ENCODE results near the gene TM2D1.

TM2D1 gene

DNA sequence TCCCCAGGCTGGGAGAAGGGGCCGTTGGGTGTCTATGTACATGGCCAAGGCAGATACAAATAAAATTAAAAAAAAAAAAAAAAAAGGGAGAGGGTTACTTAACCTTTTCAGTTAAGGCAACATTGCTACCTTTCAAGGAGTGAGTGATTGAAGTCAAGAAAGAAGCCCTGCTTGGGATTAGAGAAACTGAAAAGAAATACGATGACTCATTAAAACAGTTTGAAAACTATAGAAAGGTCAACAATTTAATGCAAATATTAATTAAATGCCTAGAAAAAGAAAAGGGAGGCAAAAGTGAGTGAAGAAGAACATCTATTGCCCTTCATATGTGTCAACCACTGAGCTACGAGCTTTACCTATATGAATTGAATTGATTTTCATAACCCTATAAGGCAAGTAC lies 69.5 kb downstream of the TM2D1 start:
- TF ChIP-seq ARNTL (CRISPR knock-in tag; IDR thresholded peaks at IDR 0.05; ENCODE audit: borderline replicate concordance, low read depth), result no peak
- TF ChIP-seq ESRRG (CRISPR knock-in tag; IDR thresholded peaks at IDR 0.05), result no peak

DNA sequence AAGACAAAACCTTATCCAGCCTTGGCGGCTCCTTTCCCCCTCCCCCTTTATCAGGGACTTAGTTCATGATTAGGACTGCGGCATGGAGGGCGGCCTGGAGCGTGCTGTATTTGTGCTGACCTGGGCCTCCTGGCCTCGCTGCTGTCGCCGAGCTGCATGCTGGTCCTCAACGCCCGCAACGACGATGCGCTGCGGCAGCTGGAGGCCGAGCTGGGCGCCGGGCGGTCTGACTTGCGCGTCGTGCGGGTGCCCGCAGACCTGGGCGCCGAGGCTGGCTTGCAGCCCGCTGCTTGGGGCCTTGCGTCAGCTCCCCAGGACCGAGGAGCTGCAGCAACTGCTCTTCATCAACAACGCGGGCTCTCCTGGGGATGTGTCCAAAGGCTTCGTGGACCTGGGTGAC lies 70.9 kb downstream of the TM2D1 start:
- TF ChIP-seq ARNTL (CRISPR knock-in tag; IDR thresholded peaks at IDR 0.05; ENCODE audit: borderline replicate concordance, low read depth) (no peak), ZNF565 (CRISPR knock-in tag; conservative IDR thresholded peaks at IDR 0.05; ENCODE audit: low read depth) (no peak)
- ATAC-seq, result no peak

More for the DNA sequence above, 69.5 kb downstream of the TM2D1 start:
- ATAC-seq, result no peak

DNA sequence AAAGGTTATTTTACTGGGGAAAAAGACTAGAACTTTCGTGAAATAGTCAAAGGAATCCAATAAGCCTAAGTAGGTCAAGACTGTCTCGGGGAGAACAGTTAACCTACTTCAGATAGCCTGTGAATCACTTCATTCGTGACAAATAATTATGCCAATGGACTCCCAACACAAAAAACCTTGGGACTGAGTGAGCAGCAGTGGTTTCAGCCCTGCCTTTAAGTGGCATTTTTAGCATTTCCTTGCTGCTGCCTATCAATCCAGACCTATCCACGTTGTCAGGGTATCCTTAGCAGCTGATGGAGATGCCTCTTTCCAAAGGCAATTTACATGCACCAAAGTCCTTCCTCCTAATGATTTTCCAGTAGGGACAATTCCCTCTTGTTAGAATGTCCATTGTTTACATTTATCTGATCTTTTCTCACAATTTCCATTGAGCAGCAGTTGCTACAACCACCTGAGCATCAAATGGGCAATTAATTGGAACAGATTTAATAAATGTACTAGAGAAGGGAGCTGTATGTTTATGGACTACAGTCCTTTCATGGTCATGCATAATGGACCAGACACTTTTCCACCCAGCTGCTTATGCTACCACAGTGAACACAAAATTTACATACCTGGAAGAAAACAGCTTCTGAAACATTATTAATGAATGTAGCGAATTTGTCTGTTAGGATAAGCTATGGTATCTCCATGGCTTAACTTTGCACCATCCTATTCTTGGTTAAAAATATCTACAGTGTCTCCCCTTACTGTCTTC lies 75.8 kb downstream of the TM2D1 start:
- ATAC-seq, result no peak
- TF ChIP-seq ZNF70 (CRISPR knock-in tag; IDR thresholded peaks at IDR 0.05) (no peak), PPARA (CRISPR knock-in tag; IDR thresholded peaks at IDR 0.05; ENCODE audit: borderline replicate concordance) (no peak), ZFP3 (CRISPR knock-in tag; IDR thresholded peaks at IDR 0.05) (no peak), TOX (CRISPR knock-in tag; IDR thresholded peaks at IDR 0.05; ENCODE audit: borderline replicate concordance) (no peak), ESRRG (CRISPR knock-in tag; IDR thresholded peaks at IDR 0.05) (no peak), ZC3H10 (CRISPR knock-in tag; IDR thresholded peaks at IDR 0.05) (no peak), ZNF8 (CRISPR knock-in tag; IDR thresholded peaks at IDR 0.05) (no peak), ARNTL (CRISPR knock-in tag; IDR thresholded peaks at IDR 0.05; ENCODE audit: borderline replicate concordance, low read depth) (no peak), GLIS3 (CRISPR knock-in tag; IDR thresholded peaks at IDR 0.05) (no peak), SNAI2 (CRISPR knock-in tag; IDR thresholded peaks at IDR 0.05) (no peak)
- TF ChIP-seq, protein P1, sequence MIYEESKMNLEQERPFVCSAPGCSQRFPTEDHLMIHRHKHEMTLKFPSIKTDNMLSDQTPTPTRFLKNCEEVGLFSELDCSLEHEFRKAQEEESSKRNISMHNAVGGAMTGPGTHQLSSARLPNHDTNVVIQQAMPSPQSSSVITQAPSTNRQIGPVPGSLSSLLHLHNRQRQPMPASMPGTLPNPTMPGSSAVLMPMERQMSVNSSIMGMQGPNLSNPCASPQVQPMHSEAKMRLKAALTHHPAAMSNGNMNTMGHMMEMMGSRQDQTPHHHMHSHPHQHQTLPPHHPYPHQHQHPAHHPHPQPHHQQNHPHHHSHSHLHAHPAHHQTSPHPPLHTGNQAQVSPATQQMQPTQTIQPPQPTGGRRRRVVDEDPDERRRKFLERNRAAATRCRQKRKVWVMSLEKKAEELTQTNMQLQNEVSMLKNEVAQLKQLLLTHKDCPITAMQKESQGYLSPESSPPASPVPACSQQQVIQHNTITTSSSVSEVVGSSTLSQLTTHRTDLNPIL (CRISPR knock-in tag; IDR thresholded peaks at IDR 0.05; ENCODE audit: low read depth), result no peak
- TF ChIP-seq, protein P2, sequence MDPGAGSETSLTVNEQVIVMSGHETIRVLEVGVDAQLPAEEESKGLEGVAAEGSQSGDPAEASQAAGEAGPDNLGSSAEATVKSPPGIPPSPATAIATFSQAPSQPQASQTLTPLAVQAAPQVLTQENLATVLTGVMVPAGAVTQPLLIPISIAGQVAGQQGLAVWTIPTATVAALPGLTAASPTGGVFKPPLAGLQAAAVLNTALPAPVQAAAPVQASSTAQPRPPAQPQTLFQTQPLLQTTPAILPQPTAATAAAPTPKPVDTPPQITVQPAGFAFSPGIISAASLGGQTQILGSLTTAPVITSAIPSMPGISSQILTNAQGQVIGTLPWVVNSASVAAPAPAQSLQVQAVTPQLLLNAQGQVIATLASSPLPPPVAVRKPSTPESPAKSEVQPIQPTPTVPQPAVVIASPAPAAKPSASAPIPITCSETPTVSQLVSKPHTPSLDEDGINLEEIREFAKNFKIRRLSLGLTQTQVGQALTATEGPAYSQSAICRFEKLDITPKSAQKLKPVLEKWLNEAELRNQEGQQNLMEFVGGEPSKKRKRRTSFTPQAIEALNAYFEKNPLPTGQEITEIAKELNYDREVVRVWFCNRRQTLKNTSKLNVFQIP (CRISPR knock-in tag; IDR thresholded peaks at IDR 0.05; ENCODE audit: borderline replicate concordance, low read depth), result no peak
- TF ChIP-seq, protein P3, sequence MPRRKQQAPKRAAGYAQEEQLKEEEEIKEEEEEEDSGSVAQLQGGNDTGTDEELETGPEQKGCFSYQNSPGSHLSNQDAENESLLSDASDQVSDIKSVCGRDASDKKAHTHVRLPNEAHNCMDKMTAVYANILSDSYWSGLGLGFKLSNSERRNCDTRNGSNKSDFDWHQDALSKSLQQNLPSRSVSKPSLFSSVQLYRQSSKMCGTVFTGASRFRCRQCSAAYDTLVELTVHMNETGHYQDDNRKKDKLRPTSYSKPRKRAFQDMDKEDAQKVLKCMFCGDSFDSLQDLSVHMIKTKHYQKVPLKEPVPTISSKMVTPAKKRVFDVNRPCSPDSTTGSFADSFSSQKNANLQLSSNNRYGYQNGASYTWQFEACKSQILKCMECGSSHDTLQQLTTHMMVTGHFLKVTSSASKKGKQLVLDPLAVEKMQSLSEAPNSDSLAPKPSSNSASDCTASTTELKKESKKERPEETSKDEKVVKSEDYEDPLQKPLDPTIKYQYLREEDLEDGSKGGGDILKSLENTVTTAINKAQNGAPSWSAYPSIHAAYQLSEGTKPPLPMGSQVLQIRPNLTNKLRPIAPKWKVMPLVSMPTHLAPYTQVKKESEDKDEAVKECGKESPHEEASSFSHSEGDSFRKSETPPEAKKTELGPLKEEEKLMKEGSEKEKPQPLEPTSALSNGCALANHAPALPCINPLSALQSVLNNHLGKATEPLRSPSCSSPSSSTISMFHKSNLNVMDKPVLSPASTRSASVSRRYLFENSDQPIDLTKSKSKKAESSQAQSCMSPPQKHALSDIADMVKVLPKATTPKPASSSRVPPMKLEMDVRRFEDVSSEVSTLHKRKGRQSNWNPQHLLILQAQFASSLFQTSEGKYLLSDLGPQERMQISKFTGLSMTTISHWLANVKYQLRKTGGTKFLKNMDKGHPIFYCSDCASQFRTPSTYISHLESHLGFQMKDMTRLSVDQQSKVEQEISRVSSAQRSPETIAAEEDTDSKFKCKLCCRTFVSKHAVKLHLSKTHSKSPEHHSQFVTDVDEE (CRISPR knock-in tag; IDR thresholded peaks at IDR 0.05), result no peak
- TF ChIP-seq, protein P4, sequence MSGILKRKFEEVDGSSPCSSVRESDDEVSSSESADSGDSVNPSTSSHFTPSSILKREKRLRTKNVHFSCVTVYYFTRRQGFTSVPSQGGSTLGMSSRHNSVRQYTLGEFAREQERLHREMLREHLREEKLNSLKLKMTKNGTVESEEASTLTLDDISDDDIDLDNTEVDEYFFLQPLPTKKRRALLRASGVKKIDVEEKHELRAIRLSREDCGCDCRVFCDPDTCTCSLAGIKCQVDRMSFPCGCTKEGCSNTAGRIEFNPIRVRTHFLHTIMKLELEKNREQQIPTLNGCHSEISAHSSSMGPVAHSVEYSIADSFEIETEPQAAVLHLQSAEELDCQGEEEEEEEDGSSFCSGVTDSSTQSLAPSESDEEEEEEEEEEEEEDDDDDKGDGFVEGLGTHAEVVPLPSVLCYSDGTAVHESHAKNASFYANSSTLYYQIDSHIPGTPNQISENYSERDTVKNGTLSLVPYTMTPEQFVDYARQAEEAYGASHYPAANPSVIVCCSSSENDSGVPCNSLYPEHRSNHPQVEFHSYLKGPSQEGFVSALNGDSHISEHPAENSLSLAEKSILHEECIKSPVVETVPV (CRISPR knock-in tag; IDR thresholded peaks at IDR 0.05), result no peak
- TF ChIP-seq, protein P5, sequence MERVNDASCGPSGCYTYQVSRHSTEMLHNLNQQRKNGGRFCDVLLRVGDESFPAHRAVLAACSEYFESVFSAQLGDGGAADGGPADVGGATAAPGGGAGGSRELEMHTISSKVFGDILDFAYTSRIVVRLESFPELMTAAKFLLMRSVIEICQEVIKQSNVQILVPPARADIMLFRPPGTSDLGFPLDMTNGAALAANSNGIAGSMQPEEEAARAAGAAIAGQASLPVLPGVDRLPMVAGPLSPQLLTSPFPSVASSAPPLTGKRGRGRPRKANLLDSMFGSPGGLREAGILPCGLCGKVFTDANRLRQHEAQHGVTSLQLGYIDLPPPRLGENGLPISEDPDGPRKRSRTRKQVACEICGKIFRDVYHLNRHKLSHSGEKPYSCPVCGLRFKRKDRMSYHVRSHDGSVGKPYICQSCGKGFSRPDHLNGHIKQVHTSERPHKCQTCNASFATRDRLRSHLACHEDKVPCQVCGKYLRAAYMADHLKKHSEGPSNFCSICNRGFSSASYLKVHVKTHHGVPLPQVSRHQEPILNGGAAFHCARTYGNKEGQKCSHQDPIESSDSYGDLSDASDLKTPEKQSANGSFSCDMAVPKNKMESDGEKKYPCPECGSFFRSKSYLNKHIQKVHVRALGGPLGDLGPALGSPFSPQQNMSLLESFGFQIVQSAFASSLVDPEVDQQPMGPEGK (CRISPR knock-in tag; IDR thresholded peaks at IDR 0.05; ENCODE audit: borderline replicate concordance), result no peak

DNA sequence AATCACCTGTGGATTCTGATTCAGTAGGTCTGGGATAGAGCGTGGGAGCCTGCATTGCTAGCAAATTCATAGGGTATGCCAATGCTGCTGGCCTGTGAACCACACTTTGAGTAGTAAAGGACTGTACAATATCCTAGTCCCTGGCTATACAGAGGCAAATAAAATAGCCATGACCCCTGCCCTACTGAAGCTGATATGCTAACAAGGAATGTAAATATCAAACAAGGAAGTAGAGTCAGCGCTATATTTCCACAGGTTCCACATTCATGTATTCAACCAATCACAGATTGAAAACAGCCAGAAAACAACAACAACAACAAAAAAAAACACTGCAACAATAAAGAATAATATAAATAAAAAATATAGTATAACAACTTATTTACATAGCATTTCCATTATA lies 77.8 kb downstream of the TM2D1 start:
- no peak for ATAC-seq
- no peak for TF ChIP-seq ZC3H10 (CRISPR knock-in tag; IDR thresholded peaks at IDR 0.05)
- TF ChIP-seq ZNF8 (CRISPR knock-in tag; IDR thresholded peaks at IDR 0.05), result no peak
- no peak for TF ChIP-seq PPARA (CRISPR knock-in tag; IDR thresholded peaks at IDR 0.05; ENCODE audit: borderline replicate concordance)
- TF ChIP-seq, protein P1 (CRISPR knock-in tag; IDR thresholded peaks at IDR 0.05; ENCODE audit: low read depth), result no peak
- no peak for TF ChIP-seq OSR1 (CRISPR knock-in tag; IDR thresholded peaks at IDR 0.05)
- no peak for TF ChIP-seq BACH2 (CRISPR knock-in tag; IDR thresholded peaks at IDR 0.05; ENCODE audit: borderline replicate concordance)
- no peak for TF ChIP-seq ZNF70 (CRISPR knock-in tag; IDR thresholded peaks at IDR 0.05)
